H1 (cell line): ENCODE results near the gene RTTN. TPM values are rescaled to one million over a fixed set of nuclear protein-coding genes. Genes with fewer than 3 reads are reported as not detected.
A peak's percentile ranks its signal among the peaks of the same experiment; 100 is the strongest.

Experiments used
- CTCF ChIA-PET: fragments of 300-600 bp; sonication (Branson Sonifier 250); formaldehyde crosslinking; loops from one replicate; lab custom pipeline; 2021; ENCODE audit not compliant: partially characterized antibody; lab: Charles Lee
- POLR2A ChIA-PET: fragments of 300-600 bp; sonication (Branson Sonifier 250); formaldehyde crosslinking; loops from one replicate; lab custom pipeline; 2021; ENCODE audit warnings: inconsistent platforms; ENCODE audit not compliant: partially characterized antibody; lab: Charles Lee
- DNase-seq, 2 experiments: peaks; one replicate each; pipeline versions ENCODE4 v3.0.0 to v3.0.0-alpha.2; 2010 to 2022; ENCODE audit warnings: low spot score in 2 of 2, low read depth in 1 of 2, mixed read lengths in 1 of 2
- FAIRE-seq: peaks from 2 replicates; lab custom pipeline; 2011; peaks lifted over from hg19 to GRCh38; lab: Jason Lieb, UNC
- H2AFZ ChIP-seq: 2 replicates; pipeline ENCODE4 v1.8.1; 2012; ENCODE audit warnings: low read length, inconsistent platforms
- H2AK5ac ChIP-seq: 2 replicates; pipeline ENCODE4 v1.6.1; 2013; ENCODE audit warnings: low read depth, low read length
- H2BK120ac ChIP-seq: replicated peaks from 2 replicates; pipeline ENCODE3; 2013; ENCODE audit warnings: low read depth, low read length, inconsistent platforms
- H2BK12ac ChIP-seq: 2 replicates; pipeline ENCODE4 v1.6.1; 2013; ENCODE audit warnings: low read depth, low read length
- H2BK15ac ChIP-seq: 2 replicates; pipeline ENCODE4 v1.6.1; 2013; ENCODE audit warnings: low read length
- H2BK20ac ChIP-seq: 2 replicates; pipeline ENCODE4 v1.6.1; 2013; ENCODE audit warnings: low read length
- H2BK5ac ChIP-seq: 2 replicates; pipeline ENCODE4 v1.6.1; 2013; ENCODE audit warnings: low read depth, low read length
- H3K14ac ChIP-seq: 2 replicates; pipeline ENCODE4 v1.6.1; 2013; ENCODE audit warnings: inconsistent platforms; ENCODE audit not compliant: insufficient read length
- H3K18ac ChIP-seq: 2 replicates; pipeline ENCODE4 v1.6.1; 2013; ENCODE audit warnings: low read length; ENCODE audit errors: extremely low read depth
- H3K23ac ChIP-seq: 2 replicates; pipeline ENCODE4 v1.6.1; 2013; ENCODE audit warnings: inconsistent platforms; ENCODE audit not compliant: insufficient read length
- H3K23me2 ChIP-seq: 2 replicates; pipeline ENCODE4 v1.6.1; 2013; ENCODE audit warnings: low read depth, low read length
- H3K27ac ChIP-seq: 2 replicates; pipeline ENCODE4 v1.6.1; 2011; ENCODE audit warnings: low read depth, low read length, inconsistent platforms
- H3K27me3 ChIP-seq, 4 experiments: replicated peaks in 1 of 4; 1 replicate in 1 of 4; 2 replicates in 3 of 4; pipeline versions ENCODE4 v1.6.1 to v1.8.1; 2011 to 2013; ENCODE audit warnings: low read length in 3 of 4, mild to moderate bottlenecking in 3 of 4, inconsistent platforms in 2 of 4, mixed read lengths in 2 of 4, moderate library complexity in 1 of 4; ENCODE audit not compliant: control insufficient read depth in 3 of 4, insufficient read depth in 3 of 4; ENCODE audit errors: extremely low read depth in 1 of 4
- H3K36me3 ChIP-seq, 4 experiments: 2 replicates each; pipeline versions ENCODE4 v1.6.1 to v1.8.1; 2011 to 2013; ENCODE audit warnings: mild to moderate bottlenecking in 4 of 4, low read length in 3 of 4, moderate library complexity in 2 of 4, control low read depth in 1 of 4, inconsistent platforms in 1 of 4; ENCODE audit not compliant: insufficient read depth in 4 of 4, control insufficient read depth in 2 of 4
- H3K4ac ChIP-seq: replicated peaks from 2 replicates; pipeline ENCODE3; 2013; ENCODE audit warnings: low read length, low read depth, mixed read lengths, inconsistent platforms; ENCODE audit not compliant: insufficient read length
- H3K4me1 ChIP-seq, 4 experiments: replicated peaks in 1 of 4; 1 replicate in 1 of 4; 2 replicates in 3 of 4; pipeline versions ENCODE4 v1.6.1 to v1.8.1; 2011 to 2013; ENCODE audit warnings: low read length in 3 of 4, inconsistent platforms in 2 of 4, mixed read lengths in 1 of 4; ENCODE audit not compliant: insufficient read depth in 4 of 4, control insufficient read depth in 3 of 4
- H3K4me2 ChIP-seq, 2 experiments: 2 replicates each; pipeline versions ENCODE4 v1.6.1 to v1.8.1; 2011 to 2013; ENCODE audit warnings: low read depth in 2 of 2, low read length in 2 of 2, control low read depth in 1 of 2, inconsistent platforms in 1 of 2, mild to moderate bottlenecking in 1 of 2; ENCODE audit not compliant: insufficient read depth in 1 of 2
- H3K4me3 ChIP-seq, 4 experiments: fragments of 200-600, 300-600 bp in 1 of 4; sonication (generic), shearing (Covaris generic), sonication (Bioruptor Twin) in 1 of 4; 2 replicates each; pipeline versions ENCODE4 v1.5.1 to v1.8.1; 2011 to 2016; ENCODE audit warnings: low read length in 4 of 4, low read depth in 3 of 4, control low read depth in 2 of 4, inconsistent platforms in 2 of 4, mild to moderate bottlenecking in 2 of 4, mixed read lengths in 1 of 4, moderate library complexity in 1 of 4; ENCODE audit not compliant: insufficient read depth in 2 of 4; ENCODE audit errors: extremely low read depth in 1 of 4
- H3K56ac ChIP-seq: replicated peaks from 2 replicates; pipeline ENCODE3; 2013; ENCODE audit warnings: low read depth, mild to moderate bottlenecking, mixed read lengths, low read length, inconsistent platforms; ENCODE audit not compliant: insufficient read length
- H3K79me1 ChIP-seq: 2 replicates; pipeline ENCODE4 v1.6.1; 2013; ENCODE audit warnings: low read depth, low read length, control low read depth
- H3K79me2 ChIP-seq, 2 experiments: 2 replicates each; pipeline versions ENCODE4 v1.6.1 to v1.8.1; 2012 to 2013; ENCODE audit warnings: low read length in 2 of 2, mild to moderate bottlenecking in 2 of 2, inconsistent platforms in 1 of 2; ENCODE audit not compliant: insufficient read depth in 2 of 2, control insufficient read depth in 1 of 2
- H3K9ac ChIP-seq, 4 experiments: replicated peaks in 1 of 4; 1 replicate in 1 of 4; 2 replicates in 3 of 4; pipeline versions ENCODE4 v1.6.1 to v1.8.1; 2011 to 2013; ENCODE audit warnings: low read depth in 3 of 4, low read length in 3 of 4, control low read depth in 2 of 4, mild to moderate bottlenecking in 2 of 4, moderate library complexity in 2 of 4, inconsistent platforms in 1 of 4; ENCODE audit errors: extremely low read depth in 1 of 4
- H3K9me3 ChIP-seq, 2 experiments: 2 replicates each; pipeline versions ENCODE4 v1.6.1 to v1.8.1; 2012 to 2013; ENCODE audit warnings: mild to moderate bottlenecking in 2 of 2, moderate library complexity in 2 of 2, control low read depth in 1 of 2, inconsistent platforms in 1 of 2, low read depth in 1 of 2, low read length in 1 of 2, mixed read lengths in 1 of 2; ENCODE audit not compliant: insufficient read depth in 2 of 2
- H4K20me1 ChIP-seq, 2 experiments: replicated peaks in 1 of 2; 2 replicates each; pipeline versions ENCODE3 to v1.8.1; 2011 to 2013; ENCODE audit warnings: inconsistent platforms in 2 of 2, low read length in 2 of 2, mild to moderate bottlenecking in 1 of 2; ENCODE audit not compliant: insufficient read depth in 2 of 2, control insufficient read depth in 1 of 2
- H4K5ac ChIP-seq: 2 replicates; pipeline ENCODE4 v1.6.1; 2013; ENCODE audit warnings: low read length, low read depth, mixed read lengths, inconsistent platforms; ENCODE audit not compliant: insufficient read length
- H4K8ac ChIP-seq: 2 replicates; pipeline ENCODE4 v1.8.0; 2013; ENCODE audit warnings: mild to moderate bottlenecking, moderate library complexity, low read length, inconsistent platforms; ENCODE audit not compliant: insufficient read depth; ENCODE audit errors: extremely low read depth
- H4K91ac ChIP-seq: replicated peaks from 2 replicates; pipeline ENCODE3; 2013; ENCODE audit warnings: low read length, mixed read lengths, inconsistent platforms; ENCODE audit not compliant: insufficient read length
- POU5F1 ChIP-seq: IDR thresholded peaks from 2 replicates; pipeline ENCODE4 v1.6.1; 2011; ENCODE audit warnings: low read depth, mild to moderate bottlenecking, low read length, moderate library complexity
- TCF12 ChIP-seq: IDR thresholded peaks from 2 replicates; pipeline ENCODE4 v1.6.1; 2011; ENCODE audit warnings: low read depth, mild to moderate bottlenecking, low read length
- WGBS, 2 experiments: shearing (Covaris generic) in 1 of 2; methylation state at CpG; one replicate each; pipeline versions ENCODE4 v1.1.6 to v1.1.7; 2013 to 2015; ENCODE audit warnings: low lambda C conversion rate in 2 of 2, mixed read lengths in 2 of 2, inconsistent platforms in 1 of 2, low coverage in 1 of 2, missing lambda C conversion rate in 1 of 2; ENCODE audit not compliant: insufficient replicate concordance in 2 of 2, insufficient coverage in 1 of 2, insufficient read length in 1 of 2; ENCODE audit errors: extremely low coverage in 1 of 2, missing lambda C conversion rate in 1 of 2; 5-methylcytosine and 5-hydroxymethylcytosine counted together
- polyA plus RNA-seq, 7 experiments: library from polyadenylated mRNA; depleted of rRNA in 3 of 7; stranded (reverse) in 5 of 7; unstranded in 2 of 7; fragments of >200 nt in 5 of 7; fragments of 200-250 nt in 2 of 7; gene quantifications; 1 replicate in 5 of 7; 2 replicates in 1 of 7; 4 replicates in 1 of 7; pipeline versions ENCODE4 v1.2.1 to v1.2.3, GENCODE V29; 2011 to 2013; ENCODE audit warnings: missing spikeins in 2 of 7, mixed read lengths in 2 of 7
- total RNA-seq: library from RNA; stranded (reverse); fragmentation: NEBNext Ultra II Directional; extraction: Animal tissue kit (Norgen Biotek cat#: 25700); gene quantifications from 2 replicates; pipeline ENCODE4 v1.2.1, GENCODE V29; 2021

RTTN gene
- total and polyA plus RNA-seq, 2 of the 8 experiments (the other 6 are each of a cell fraction or from before 2014, with no cell fraction given): 9.1 to 21.4 TPM

DNA sequence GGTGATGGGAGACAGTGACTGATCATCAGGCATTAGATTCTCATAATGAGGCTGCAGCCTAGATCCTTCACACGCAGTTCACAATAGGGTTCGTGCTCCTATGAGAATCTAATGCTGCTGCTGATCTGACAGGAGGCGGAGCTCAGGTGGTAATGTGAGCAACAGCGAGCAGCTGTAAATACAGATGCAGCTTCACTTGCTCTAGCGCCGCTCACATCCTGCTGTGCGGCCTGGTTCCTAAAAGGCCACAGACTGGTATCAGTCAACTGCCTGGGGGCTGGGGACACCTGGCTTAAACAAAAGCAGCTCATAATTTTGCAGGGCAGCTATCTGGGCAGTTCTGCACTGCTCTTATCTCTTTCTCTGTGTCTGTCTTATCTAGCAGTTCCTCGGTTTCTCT is 237.4 kb downstream of the RTTN start:
- no peak overlapping the region for H2BK12ac ChIP-seq
- H3K4me3 ChIP-seq: no peak overlapping the region
- H3K4me1 ChIP-seq: no peaks in the 10 kb centered on the region
- H3K27me3 ChIP-seq: no peaks in the 10 kb centered on the region
- H2BK15ac ChIP-seq: no peak overlapping the region
- no peaks in the 10 kb centered on the region for H3K36me3 ChIP-seq
- H3K23me2 ChIP-seq: no peaks in the 10 kb centered on the region
- no peak overlapping the region for H2BK120ac ChIP-seq
- 0 out of 4 replicates have a peak, but pooled peaks cover 0 to 2% of the 10 kb centered on the region in 2 experiments for H3K9me3 ChIP-seq
- ChIA-PET POLR2A (no interaction called here), CTCF (interaction anchor here (0.6 to 1.4 kb wide), 4 partner anchors 8 to 63 kb away, joined by 3 to 4 read pairs (median 4); no protein-coding TSS in a partner anchor)
- no peaks in the 10 kb centered on the region for H4K20me1 ChIP-seq
- H2BK20ac ChIP-seq: no peak overlapping the region
- no peak overlapping the region for H2AK5ac ChIP-seq
- no peaks in the 10 kb centered on the region for H3K79me1 ChIP-seq
- no peak overlapping the region for H2AFZ ChIP-seq
- no peak overlapping the region for H3K9ac ChIP-seq
- H2BK5ac ChIP-seq: no peak overlapping the region
- no peaks in the 10 kb centered on the region for H3K79me2 ChIP-seq
- no peak overlapping the region for H3K23ac ChIP-seq
- H3K18ac ChIP-seq: no peak overlapping the region
- FAIRE-seq (no peak), DNase-seq (no peak)
- H4K8ac ChIP-seq: no peak overlapping the region; the same call in 1 of the 2 replicates
- WGBS, 2 experiments: 79% methylated on average over 8 of the region's 8 CpGs; no CpG with 5 or more reads in 1 of the 2 experiments
- no peak overlapping the region for H4K91ac ChIP-seq
- H3K4me2 ChIP-seq: no peak overlapping the region
- no peak overlapping the region for H4K5ac ChIP-seq
- no peak overlapping the region for H3K56ac ChIP-seq
- no peak overlapping the region for H3K14ac ChIP-seq
- TF ChIP-seq TCF12: 0 out of 2 replicates have a peak, but pooled peaks have one; percentile 17
- TF ChIP-seq POU5F1: no peak
- TF ChIP-seq, all 59 proteins: peak for 1
- Histone ChIP-seq H3K4ac (no peak overlapping the region), H3K27ac (no peak overlapping the region)
